HL-60 (cell line): Measurements from ENCODE around the gene MDFIC.

Source experiments
- CTCF ChIP-seq: IDR thresholded peaks from one replicate; pipeline ENCODE4 v1.5.1; 2011; ENCODE audit warnings: low read length, control low read depth, inconsistent platforms; ENCODE audit not compliant: insufficient read depth
- GABPA ChIP-seq: IDR thresholded peaks from 2 replicates; pipeline ENCODE4 v1.6.1; 2012; ENCODE audit warnings: low read depth
- POLR2AphosphoS5 ChIP-seq: IDR thresholded peaks from 2 replicates; pipeline ENCODE4 v1.6.1; 2012; ENCODE audit warnings: low read depth
- REST ChIP-seq: IDR thresholded peaks from 2 replicates; pipeline ENCODE4 v1.6.1; 2012; ENCODE audit warnings: low read depth; ENCODE audit not compliant: insufficient replicate concordance
- SPI1 ChIP-seq: IDR thresholded peaks from 2 replicates; pipeline ENCODE4 v1.6.1; 2012; ENCODE audit warnings: low read depth, mild to moderate bottlenecking, borderline replicate concordance

GRCh38 chr7:115052706-115053105 lies 130.8 kb downstream of the MDFIC start:
- TF ChIP-seq CTCF (no peak), POLR2AphosphoS5 (no peak), REST (no peak), GABPA (no peak), SPI1 (no peak)
